Activated CD4-positive, CD25-positive, alpha-beta regulatory T cell treated with anti-CD3 and anti-CD28 coated beads, Interleukin-2, amount 50 U/mL, for 16 hours (primary cell): ENCODE results near the gene SERPINB1.
"Not testable (repeated sequence)": the region's sequence is repeated elsewhere in the genome, so short reads cannot be mapped to it uniquely, and the experiment has no call there.

Experiments used
- DNase-seq: peaks from one replicate; pipeline ENCODE4 v3.0.0-alpha.2; 2020; ENCODE audit warnings: low read depth, low spot score

SERPINB1 gene

GRCh38 chr6:2841264-2842138 is at the start of gene SERPINB1:
TSS of gene SERPINB1 (minus strand) at chr6:2841863. CDS start at chr6:2840586, 1,277 bp downstream.
- DNase-seq = peak; percentile 44

GRCh38 chr6:2890976-2891767 is 49.5 kb upstream of the SERPINB1 start:
- no peak for DNase-seq

- no peak for DNase-seq
These were observed 44.5 kb upstream of the SERPINB1 start for GRCh38 chr6:2885967-2886735.

- no peak for DNase-seq
These were observed 43.1 kb upstream of the SERPINB1 start for GRCh38 chr6:2884804-2885203.

- no peak for DNase-seq
These were observed 42.0 kb upstream of the SERPINB1 start for GRCh38 chr6:2883673-2884072.

DNA sequence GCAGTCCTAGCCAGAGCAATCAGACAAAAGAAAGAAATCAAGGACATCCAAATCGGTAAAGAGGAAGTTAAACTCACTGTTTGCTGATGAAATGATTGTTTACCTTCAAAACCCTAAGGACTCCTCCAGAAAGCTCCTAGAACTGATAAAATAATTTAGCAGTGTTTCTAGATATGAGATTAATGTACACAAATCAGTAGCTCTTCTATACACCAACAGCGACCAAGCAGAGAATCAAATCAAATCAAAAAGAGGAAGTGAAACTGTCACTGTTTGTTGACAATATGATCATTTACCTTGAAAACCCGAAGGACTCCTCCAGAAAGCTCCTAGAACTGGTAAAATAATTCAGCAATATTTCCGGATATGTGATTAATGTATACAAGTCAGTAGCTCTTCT is 39.8 kb upstream of the SERPINB1 start:
- DNase-seq = no peak

DNA sequence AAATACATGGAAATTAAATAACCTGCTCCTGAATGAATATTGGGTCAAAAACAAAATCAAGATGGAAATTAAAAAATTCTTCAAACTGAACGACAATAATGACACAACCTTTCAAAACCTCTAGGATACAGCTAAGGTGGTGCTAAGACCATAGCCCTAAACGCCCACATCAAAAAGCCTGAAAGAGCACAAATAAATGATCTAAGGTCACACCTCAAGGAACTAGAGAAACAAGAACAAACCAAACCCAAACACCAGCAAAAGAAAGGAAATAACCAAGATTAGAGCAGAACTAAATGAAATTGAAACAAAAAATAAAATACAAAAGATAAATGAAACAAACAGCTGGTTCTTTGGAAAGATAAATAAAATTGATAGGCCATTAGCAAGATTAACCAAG is 38.5 kb upstream of the SERPINB1 start:
- not testable (repeated sequence) for DNase-seq

GRCh38 chr6:2877960-2878359 is 36.3 kb upstream of the SERPINB1 start:
- no peak for DNase-seq

- no peak for DNase-seq
These were observed 35.6 kb upstream of the SERPINB1 start for GRCh38 chr6:2877057-2877882.

- no peak for DNase-seq
These were observed 34.8 kb upstream of the SERPINB1 start for GRCh38 chr6:2876210-2877056.

- no peak for DNase-seq
These were observed 33.9 kb upstream of the SERPINB1 start for GRCh38 chr6:2875359-2876191.

- no peak for DNase-seq
These were observed 32.0 kb upstream of the SERPINB1 start for GRCh38 chr6:2873643-2874042.

- DNase-seq = no peak
These were observed 31.0 kb upstream of the SERPINB1 start for GRCh38 chr6:2872423-2873358.

DNA sequence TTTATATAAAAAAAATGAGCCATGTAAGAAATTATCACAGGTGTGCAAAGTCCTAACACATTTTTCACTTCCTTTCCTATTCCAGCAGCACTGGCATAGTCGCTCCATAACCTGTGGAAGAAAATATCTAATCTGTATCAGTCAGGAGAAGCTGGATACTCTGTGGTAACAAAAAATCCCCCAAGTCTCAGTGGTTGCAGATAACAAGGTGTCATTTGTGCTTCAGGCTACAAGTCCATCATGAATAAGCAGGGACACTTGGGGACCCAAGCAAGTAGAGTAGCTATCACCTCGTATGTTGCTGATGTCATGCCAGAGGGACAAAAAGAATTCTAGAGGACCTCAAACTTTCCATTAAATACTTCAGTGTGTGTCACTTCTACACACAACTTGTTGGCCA is 30.3 kb upstream of the SERPINB1 start:
- no peak for DNase-seq

DNA sequence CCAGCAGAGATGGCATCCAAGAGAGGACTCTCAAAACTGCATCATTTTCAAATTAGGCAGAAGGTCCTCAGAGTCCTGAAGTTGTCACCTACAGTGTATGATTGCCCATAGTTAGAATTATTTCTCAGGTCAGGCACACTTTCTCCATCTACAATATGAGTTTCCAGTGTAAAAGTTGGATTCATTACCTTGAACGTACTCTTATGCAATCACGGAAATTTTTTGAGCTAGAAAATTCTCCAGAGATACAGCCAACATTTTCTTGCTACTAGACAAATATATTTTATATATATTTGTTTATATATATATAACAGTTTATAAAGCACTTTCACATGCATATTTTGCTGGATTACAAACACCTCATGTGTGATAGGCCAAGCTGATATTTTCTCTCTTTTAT is 29.4 kb upstream of the SERPINB1 start:
- DNase-seq = no peak

DNA sequence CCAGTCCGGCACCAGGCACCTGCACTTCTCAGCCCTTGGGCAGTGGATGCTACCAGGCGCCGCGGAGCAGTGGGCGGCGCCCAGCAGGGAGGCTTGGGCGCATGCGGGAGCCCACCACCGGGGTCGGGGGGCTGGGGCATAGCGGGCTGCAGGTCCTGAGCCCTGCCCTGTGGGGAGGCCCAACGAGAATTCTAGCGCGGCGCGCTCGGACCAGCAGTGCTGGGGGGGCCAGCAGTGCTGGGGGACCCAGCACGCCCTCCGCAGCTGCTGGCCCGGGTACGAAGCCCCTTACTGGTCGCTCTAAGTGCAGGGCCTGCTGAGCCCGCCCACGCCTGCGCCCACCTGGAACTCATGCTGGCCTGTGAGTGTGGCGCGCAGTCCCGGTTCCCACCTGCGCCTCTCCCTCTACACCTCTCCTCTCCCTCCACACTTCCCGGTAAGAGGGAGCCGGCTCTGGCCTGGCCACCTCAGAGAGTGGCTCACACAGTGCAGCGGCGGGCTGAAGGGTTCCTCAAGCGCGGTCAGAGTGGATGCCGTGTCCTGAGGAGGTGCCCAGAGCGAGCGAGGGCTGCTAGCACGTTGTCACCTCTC is 28.5 kb upstream of the SERPINB1 start:
- DNase-seq = no peak

GRCh38 chr6:2868637-2869036 is 27.0 kb upstream of the SERPINB1 start:
- DNase-seq = no peak
